ENCODE measurements around the gene DSCAM.

DNA sequence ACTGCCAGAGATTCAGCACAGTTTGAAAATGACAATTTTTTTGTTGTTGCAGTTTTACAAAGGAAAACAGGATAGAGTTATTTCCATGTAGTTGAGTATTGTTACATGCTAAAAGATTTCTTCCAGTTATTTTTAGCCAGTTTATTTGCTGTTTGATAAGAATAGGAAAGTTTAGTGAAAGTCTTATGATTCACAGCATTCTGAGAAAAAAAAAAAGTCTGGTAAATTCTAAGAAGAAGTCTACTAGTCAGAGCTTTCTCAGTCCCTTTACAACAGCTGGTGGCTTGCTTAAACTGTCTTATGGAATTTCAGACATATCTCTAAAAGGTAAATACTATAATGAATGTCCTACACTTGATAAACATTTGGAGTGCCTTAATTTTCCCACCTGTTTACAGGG is 341.7 kb downstream of the DSCAM start:
- TF ChIP-seq, protein P1, sequence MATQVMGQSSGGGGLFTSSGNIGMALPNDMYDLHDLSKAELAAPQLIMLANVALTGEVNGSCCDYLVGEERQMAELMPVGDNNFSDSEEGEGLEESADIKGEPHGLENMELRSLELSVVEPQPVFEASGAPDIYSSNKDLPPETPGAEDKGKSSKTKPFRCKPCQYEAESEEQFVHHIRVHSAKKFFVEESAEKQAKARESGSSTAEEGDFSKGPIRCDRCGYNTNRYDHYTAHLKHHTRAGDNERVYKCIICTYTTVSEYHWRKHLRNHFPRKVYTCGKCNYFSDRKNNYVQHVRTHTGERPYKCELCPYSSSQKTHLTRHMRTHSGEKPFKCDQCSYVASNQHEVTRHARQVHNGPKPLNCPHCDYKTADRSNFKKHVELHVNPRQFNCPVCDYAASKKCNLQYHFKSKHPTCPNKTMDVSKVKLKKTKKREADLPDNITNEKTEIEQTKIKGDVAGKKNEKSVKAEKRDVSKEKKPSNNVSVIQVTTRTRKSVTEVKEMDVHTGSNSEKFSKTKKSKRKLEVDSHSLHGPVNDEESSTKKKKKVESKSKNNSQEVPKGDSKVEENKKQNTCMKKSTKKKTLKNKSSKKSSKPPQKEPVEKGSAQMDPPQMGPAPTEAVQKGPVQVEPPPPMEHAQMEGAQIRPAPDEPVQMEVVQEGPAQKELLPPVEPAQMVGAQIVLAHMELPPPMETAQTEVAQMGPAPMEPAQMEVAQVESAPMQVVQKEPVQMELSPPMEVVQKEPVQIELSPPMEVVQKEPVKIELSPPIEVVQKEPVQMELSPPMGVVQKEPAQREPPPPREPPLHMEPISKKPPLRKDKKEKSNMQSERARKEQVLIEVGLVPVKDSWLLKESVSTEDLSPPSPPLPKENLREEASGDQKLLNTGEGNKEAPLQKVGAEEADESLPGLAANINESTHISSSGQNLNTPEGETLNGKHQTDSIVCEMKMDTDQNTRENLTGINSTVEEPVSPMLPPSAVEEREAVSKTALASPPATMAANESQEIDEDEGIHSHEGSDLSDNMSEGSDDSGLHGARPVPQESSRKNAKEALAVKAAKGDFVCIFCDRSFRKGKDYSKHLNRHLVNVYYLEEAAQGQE (IDR thresholded peaks at IDR 0.05; ENCODE audit: low read depth): no peak
- TF ChIP-seq TAF1 (IDR thresholded peaks at IDR 0.05; ENCODE audit: low read depth) (no peak), TEAD4 (IDR thresholded peaks at IDR 0.05) (no peak), YY1 (IDR thresholded peaks at IDR 0.05; ENCODE audit: low read depth) (no peak)
- TF ChIP-seq, protein P2, sequence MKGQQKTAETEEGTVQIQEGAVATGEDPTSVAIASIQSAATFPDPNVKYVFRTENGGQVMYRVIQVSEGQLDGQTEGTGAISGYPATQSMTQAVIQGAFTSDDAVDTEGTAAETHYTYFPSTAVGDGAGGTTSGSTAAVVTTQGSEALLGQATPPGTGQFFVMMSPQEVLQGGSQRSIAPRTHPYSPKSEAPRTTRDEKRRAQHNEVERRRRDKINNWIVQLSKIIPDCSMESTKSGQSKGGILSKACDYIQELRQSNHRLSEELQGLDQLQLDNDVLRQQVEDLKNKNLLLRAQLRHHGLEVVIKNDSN (IDR thresholded peaks at IDR 0.05): no peak

All from Ishikawa (cell line).